Erythroblast (primary cell): Measurements from ENCODE around the gene VPS13C.

Experiments
- GATA1 ChIP-seq: IDR thresholded peaks from 2 replicates; pipeline ENCODE4 v1.6.1; 2011; ENCODE audit warnings: low read depth, mild to moderate bottlenecking, control low read depth, low read length, moderate library complexity
- POLR2A ChIP-seq: IDR thresholded peaks from 2 replicates; pipeline ENCODE4 v1.6.1; 2011; ENCODE audit warnings: mild to moderate bottlenecking, low read length

- no peak for TF ChIP-seq POLR2A
- TF ChIP-seq GATA1, result no peak
Observed at GRCh38 chr15:62066663-62067447, 6.6 kb upstream of the VPS13C start, which contains the start of gene C2CD4A.
